Thoracic aorta (tissue), 2 donors: ENCODE results near the gene ZRANB1. TPM values are rescaled to one million over a fixed set of nuclear protein-coding genes. Genes with fewer than 3 reads are reported as not detected.

Experiments used
- ATAC-seq: fragments of 150-250 bp; one replicate; pipeline ENCODE4 v1.8.0; 2017; ENCODE audit warnings: low read depth; ENCODE audit not compliant: insufficient number of reproducible peaks, low FRiP score
- DNase-seq: peaks from one replicate; pipeline ENCODE4 v3.0.0-alpha.2; 2020; ENCODE audit warnings: low spot score
- H3K27ac ChIP-seq, 2 donors: fragments of 200-600 bp; sonication (generic); 1 replicate in 1 of 2; 2 replicates in 1 of 2; pipeline ENCODE4 v1.5.1; 2016; ENCODE audit warnings: mild to moderate bottlenecking in 2 of 2, moderate library complexity in 2 of 2
- H3K27me3 ChIP-seq: fragments of 200-600 bp; sonication (generic); replicated peaks from 2 replicates; pipeline ENCODE4 v1.6.0; 2016; ENCODE audit warnings: mild to moderate bottlenecking; ENCODE audit not compliant: insufficient read depth
- H3K36me3 ChIP-seq: fragments of 200-600 bp; sonication (generic); one replicate; pipeline ENCODE4 v1.5.1; 2016
- H3K4me1 ChIP-seq, 2 donors: fragments of 200-600 bp; sonication (generic); 1 replicate in 1 of 2; 2 replicates in 1 of 2; pipeline versions ENCODE4 v1.5.1 to v1.6.0; 2016; ENCODE audit warnings: low read depth in 2 of 2, mild to moderate bottlenecking in 1 of 2; ENCODE audit not compliant: control insufficient read depth in 1 of 2
- H3K4me3 ChIP-seq: fragments of 200-600 bp; sonication (generic); 2 replicates; pipeline ENCODE4 v1.5.1; 2016; ENCODE audit warnings: mild to moderate bottlenecking
- H3K9me3 ChIP-seq: fragments of 200-600 bp; sonication (generic); 2 replicates; pipeline ENCODE4 v1.5.1; 2016
- CTCF ChIP-seq: fragments of 200-600 bp; sonication (generic); IDR thresholded peaks from one replicate; pipeline ENCODE4 v1.5.1; 2019; ENCODE audit warnings: antibody characterized with exemption
- total RNA-seq, 2 donors: library from RNA; depleted of rRNA; stranded (reverse); fragments of >200 nt; gene quantifications; one replicate each; pipeline versions ENCODE4 v1.1.0 to v1.2.3, GENCODE V29; 2016

ZRANB1 gene
- total RNA-seq, 2 donors from 2014 or later: 30.1 to 30.9 TPM

- no peaks in the 10 kb centered on the region for H3K9me3 ChIP-seq
- no peaks in the 10 kb centered on the region for H3K36me3 ChIP-seq
- no peak for TF ChIP-seq CTCF
- no peaks in the 10 kb centered on the region for H3K27me3 ChIP-seq
- H3K4me1 ChIP-seq: peaks cover 36 to 94% of the 10 kb centered on the region in 2 donors
- H3K27ac ChIP-seq: peak overlapping the region; percentile 32 to 54
- no peak for ATAC-seq
- no peak for DNase-seq
- no peak overlapping the region for H3K4me3 ChIP-seq
Observed at GRCh38 chr10:125026036-125026931, 84.4 kb downstream of the ZRANB1 start.

- H3K4me1 ChIP-seq: peaks cover 32 to 94% of the 10 kb centered on the region in 2 donors
- no peaks in the 10 kb centered on the region for H3K27me3 ChIP-seq
- DNase-seq (no peak), ATAC-seq (no peak)
- no peaks in the 10 kb centered on the region for H3K9me3 ChIP-seq
- H3K4me3 ChIP-seq: no peak overlapping the region
- TF ChIP-seq CTCF: no peak
- H3K36me3 ChIP-seq: no peaks in the 10 kb centered on the region
- H3K27ac ChIP-seq: peak overlapping the region; percentile 58 to 62
Observed at GRCh38 chr10:125026974-125027735, 85.2 kb downstream of the ZRANB1 start.

GRCh38 chr10:125027871-125028869, 86.2 kb downstream of the ZRANB1 start:
- Histone ChIP-seq H3K4me1 (peaks cover 29 to 90% of the 10 kb centered on the region in 2 donors), H3K4me3 (peak overlapping the region; percentile 7), H3K27me3 (no peaks in the 10 kb centered on the region), H3K9me3 (no peaks in the 10 kb centered on the region), H3K27ac (peak overlapping the region; percentile 58 to 62), H3K36me3 (no peaks in the 10 kb centered on the region)
- ATAC-seq (no peak), DNase-seq (no peak)
- no peak for TF ChIP-seq CTCF

- Histone ChIP-seq H3K4me3 (no peak overlapping the region), H3K36me3 (no peaks in the 10 kb centered on the region), H3K27ac (no peak overlapping the region), H3K9me3 (no peaks in the 10 kb centered on the region), H3K27me3 (no peaks in the 10 kb centered on the region), H3K4me1 (peaks cover 15 to 81% of the 10 kb centered on the region in 2 donors)
- no peak for TF ChIP-seq CTCF
- no peak for ATAC-seq
- DNase-seq: no peak
Observed at GRCh38 chr10:125029584-125030242, 87.8 kb downstream of the ZRANB1 start.
